H9 (cell line): ENCODE data around the gene PLXNB2. TPM values are rescaled to one million over a fixed set of nuclear protein-coding genes. Genes with fewer than 3 reads are reported as not detected.

Experiments
- DNase-seq: peaks from one replicate; pipeline ENCODE4 v3.0.0-alpha.2; 2017
- H2AFZ ChIP-seq: one replicate; pipeline ENCODE4 v1.6.1; 2013; ENCODE audit warnings: mild to moderate bottlenecking, low read length, control low read depth, moderate library complexity
- H2AK5ac ChIP-seq: 2 replicates; pipeline ENCODE4 v1.6.1; 2013; ENCODE audit warnings: low read length, control low read depth, mixed read lengths; ENCODE audit not compliant: insufficient read length
- H2BK120ac ChIP-seq: one replicate; pipeline ENCODE4 v1.6.1; 2013; ENCODE audit warnings: low read depth, mild to moderate bottlenecking, low read length, control low read depth, inconsistent platforms; ENCODE audit not compliant: poor library complexity, severe bottlenecking
- H2BK12ac ChIP-seq: 2 replicates; pipeline ENCODE4 v1.6.1; 2013; ENCODE audit warnings: low read length, control low read depth, mixed read lengths, low read depth; ENCODE audit not compliant: insufficient read length
- H2BK15ac ChIP-seq: 2 replicates; pipeline ENCODE4 v1.6.1; 2013; ENCODE audit warnings: low read depth, low read length, control low read depth
- H2BK20ac ChIP-seq: one replicate; pipeline ENCODE4 v1.6.1; 2013; ENCODE audit warnings: low read depth, mild to moderate bottlenecking, low read length, control low read depth, inconsistent platforms; ENCODE audit not compliant: poor library complexity, severe bottlenecking
- H2BK5ac ChIP-seq: 2 replicates; pipeline ENCODE4 v1.6.1; 2013; ENCODE audit warnings: low read length, control low read depth, mixed read lengths; ENCODE audit not compliant: insufficient read length
- H3K14ac ChIP-seq: 2 replicates; pipeline ENCODE4 v1.6.1; 2013; ENCODE audit warnings: low read length, control low read depth; ENCODE audit not compliant: insufficient read depth
- H3K18ac ChIP-seq: 2 replicates; pipeline ENCODE4 v1.6.1; 2013; ENCODE audit warnings: low read depth, mild to moderate bottlenecking, mixed read lengths, low read length, control low read depth; ENCODE audit not compliant: insufficient read length
- H3K23ac ChIP-seq: 2 replicates; pipeline ENCODE4 v1.6.1; 2013; ENCODE audit warnings: low read length, control low read depth, mixed read lengths, low read depth; ENCODE audit not compliant: insufficient read length
- H3K23me2 ChIP-seq: 2 replicates; pipeline ENCODE4 v1.6.1; 2013; ENCODE audit warnings: low read depth, mild to moderate bottlenecking, mixed read lengths, low read length, control low read depth; ENCODE audit not compliant: insufficient read length, poor library complexity, severe bottlenecking
- H3K27ac ChIP-seq: 2 replicates; pipeline ENCODE4 v1.5.1; 2013; ENCODE audit warnings: low read length, control low read depth, mixed read lengths, low read depth; ENCODE audit not compliant: insufficient read length
- H3K27me3 ChIP-seq: 2 replicates; pipeline ENCODE4 v1.6.1; 2013; ENCODE audit warnings: low read length, control low read depth, inconsistent platforms; ENCODE audit not compliant: insufficient read depth
- H3K4ac ChIP-seq: 2 replicates; pipeline ENCODE4 v1.6.1; 2013; ENCODE audit warnings: low read depth, mild to moderate bottlenecking, control low read depth, inconsistent platforms, low read length, moderate library complexity
- H3K4me1 ChIP-seq: 2 replicates; pipeline ENCODE4 v1.6.1; 2013; ENCODE audit warnings: low read length, control low read depth, inconsistent platforms; ENCODE audit not compliant: insufficient read depth
- H3K4me2 ChIP-seq: 2 replicates; pipeline ENCODE4 v1.6.1; 2013; ENCODE audit warnings: low read length, control low read depth, mixed read lengths; ENCODE audit not compliant: insufficient read length, insufficient read depth
- H3K56ac ChIP-seq: 2 replicates; pipeline ENCODE4 v1.6.1; 2013; ENCODE audit warnings: low read depth, mild to moderate bottlenecking, mixed read lengths, low read length, control low read depth; ENCODE audit not compliant: insufficient read length
- H3K79me1 ChIP-seq: 2 replicates; pipeline ENCODE4 v1.6.1; 2013; ENCODE audit warnings: low read depth, mild to moderate bottlenecking, moderate library complexity, low read length, control low read depth, inconsistent platforms; ENCODE audit not compliant: insufficient read depth, poor library complexity, severe bottlenecking
- H3K79me2 ChIP-seq: 2 replicates; pipeline ENCODE4 v1.6.1; 2013; ENCODE audit warnings: low read length, control low read depth, inconsistent platforms; ENCODE audit not compliant: insufficient read depth
- H3K9ac ChIP-seq: 2 replicates; pipeline ENCODE4 v1.6.1; 2013; ENCODE audit warnings: low read length, control low read depth, mixed read lengths; ENCODE audit not compliant: insufficient read length; ENCODE audit errors: extremely low read depth
- H3K9me3 ChIP-seq: one replicate; pipeline ENCODE4 v1.6.1; 2013; ENCODE audit warnings: low read depth, low read length, inconsistent platforms; ENCODE audit not compliant: control insufficient read depth
- H3T11ph ChIP-seq: one replicate; pipeline ENCODE4 v1.6.1; 2013; ENCODE audit warnings: mild to moderate bottlenecking, low read length, control low read depth, inconsistent platforms
- H4K20me1 ChIP-seq: one replicate; pipeline ENCODE4 v1.6.1; 2013; ENCODE audit not compliant: control insufficient read depth, insufficient read length, insufficient read depth
- H4K5ac ChIP-seq: 2 replicates; pipeline ENCODE4 v1.6.1; 2013; ENCODE audit warnings: low read depth, mild to moderate bottlenecking, mixed read lengths, low read length, control low read depth; ENCODE audit not compliant: insufficient read length
- H4K8ac ChIP-seq: replicated peaks from 2 replicates; pipeline ENCODE4 v1.6.1; 2013; ENCODE audit warnings: low read length, control low read depth, mixed read lengths, low read depth; ENCODE audit not compliant: insufficient read length
- H4K91ac ChIP-seq: 2 replicates; pipeline ENCODE4 v1.6.1; 2013; ENCODE audit warnings: low read depth, mild to moderate bottlenecking, moderate library complexity, mixed read lengths, low read length, control low read depth; ENCODE audit not compliant: insufficient read length
- H3K27ac Mint-ChIP-seq, 3 experiments: 2 replicates in 2 of 3; 3 replicates in 1 of 3; pipeline ENCODE4 v1.8.0; 2020 to 2021; ENCODE audit warnings: mixed read lengths in 3 of 3, mild to moderate bottlenecking in 1 of 3, moderate library complexity in 1 of 3
- H3K27me3 Mint-ChIP-seq: 2 replicates; pipeline ENCODE4 v1.8.0; 2021; ENCODE audit warnings: low read depth, mild to moderate bottlenecking, moderate library complexity, mixed read lengths
- H3K36me3 Mint-ChIP-seq, 3 experiments: 2 replicates in 2 of 3; 3 replicates in 1 of 3; pipeline ENCODE4 v1.8.0; 2020 to 2021; ENCODE audit warnings: low read depth in 3 of 3, mixed read lengths in 3 of 3; ENCODE audit not compliant: insufficient read depth in 1 of 3
- H3K4me1 Mint-ChIP-seq, 2 experiments: 2 replicates each; pipeline ENCODE4 v1.8.0; 2020; ENCODE audit warnings: mixed read lengths in 2 of 2
- H3K4me3 Mint-ChIP-seq, 2 experiments: 2 replicates in 1 of 2; 3 replicates in 1 of 2; pipeline ENCODE4 v1.8.0; 2020 to 2021; ENCODE audit warnings: mild to moderate bottlenecking in 2 of 2, mixed read lengths in 2 of 2, moderate library complexity in 1 of 2
- H3K9me3 Mint-ChIP-seq, 2 experiments: 2 replicates in 1 of 2; 3 replicates in 1 of 2; pipeline ENCODE4 v1.8.0; 2020; ENCODE audit warnings: mild to moderate bottlenecking in 2 of 2, mixed read lengths in 2 of 2, moderate library complexity in 1 of 2
- WGBS: extraction: QIAGEN DNeasy Blood & Tissue Kit; methylation state at CpG from one replicate; pipeline ENCODE4 v1.1.7; 2013; ENCODE audit warnings: missing lambda C conversion rate, low lambda C conversion rate, mixed read lengths; ENCODE audit not compliant: insufficient read length; ENCODE audit errors: extremely low coverage; 5-methylcytosine and 5-hydroxymethylcytosine counted together
- total RNA-seq: library from RNA; stranded (reverse); gene quantifications from 2 replicates; pipeline ENCODE4 v1.2.1, GENCODE V29; 2021
- TF ChIP-seq, protein P1 (sequence below): fragments of 200-600 bp; sonication (generic); conservative IDR thresholded peaks from 3 replicates; pipeline ENCODE4 v1.8.0; 2021; ENCODE audit warnings: antibody characterized with exemption, mild to moderate bottlenecking

PLXNB2 gene
- total RNA-seq, 1 experiment from 2014 or later: 87.6 TPM

DNA sequence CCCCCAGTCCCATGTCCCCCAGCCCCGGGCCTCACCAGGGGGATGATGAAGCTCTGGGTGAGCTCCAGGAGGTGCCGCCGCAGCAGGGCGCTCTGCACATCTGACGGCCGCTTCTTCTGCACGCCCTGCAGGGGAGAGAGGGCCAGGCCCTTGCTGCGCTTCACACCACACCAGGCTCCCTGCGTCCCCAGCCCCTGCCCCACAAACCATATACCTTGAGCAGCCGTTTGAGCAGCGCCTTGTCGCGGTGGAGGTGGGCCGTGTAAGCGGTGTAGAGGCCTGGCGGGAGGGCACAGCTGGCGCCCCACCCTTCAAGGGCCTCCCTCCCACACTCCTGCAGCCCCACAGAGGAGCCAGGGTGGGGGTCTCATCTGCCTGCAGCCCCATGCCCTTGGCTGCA lies 6.2 kb upstream of the PLXNB2 start:
- H3K14ac ChIP-seq: no peak overlapping the region
- H2BK20ac ChIP-seq: no peak overlapping the region
- H2BK12ac ChIP-seq: no peak overlapping the region
- no peak overlapping the region for H3K9ac ChIP-seq
- H3K79me1 ChIP-seq: no peaks in the 10 kb centered on the region
- Mint-ChIP-seq H3K27me3 (peaks cover 7% of the 10 kb centered on the region), H3K27ac (no peak overlapping the region), H3K36me3 (no peaks in the 10 kb centered on the region; a peak in 1 of 7 replicates), H3K4me3 (no peak overlapping the region), H3K9me3 (no peaks in the 10 kb centered on the region), H3K4me1 (peaks cover 9 to 10% of the 10 kb centered on the region in 2 experiments)
- no peak overlapping the region for H3K4ac ChIP-seq
- no peak overlapping the region for H2BK120ac ChIP-seq
- H4K91ac ChIP-seq: no peak overlapping the region
- DNase-seq: no peak
- H4K20me1 ChIP-seq: peaks cover 2% of the 10 kb centered on the region
- no peak overlapping the region for H2AK5ac ChIP-seq
- no peak overlapping the region for H3K23ac ChIP-seq
- no peaks in the 10 kb centered on the region for H3K23me2 ChIP-seq
- H4K5ac ChIP-seq: no peak overlapping the region
- no peak overlapping the region for H3K4me2 ChIP-seq
- no peaks in the 10 kb centered on the region for H3K79me2 ChIP-seq
- TF ChIP-seq, protein P1, sequence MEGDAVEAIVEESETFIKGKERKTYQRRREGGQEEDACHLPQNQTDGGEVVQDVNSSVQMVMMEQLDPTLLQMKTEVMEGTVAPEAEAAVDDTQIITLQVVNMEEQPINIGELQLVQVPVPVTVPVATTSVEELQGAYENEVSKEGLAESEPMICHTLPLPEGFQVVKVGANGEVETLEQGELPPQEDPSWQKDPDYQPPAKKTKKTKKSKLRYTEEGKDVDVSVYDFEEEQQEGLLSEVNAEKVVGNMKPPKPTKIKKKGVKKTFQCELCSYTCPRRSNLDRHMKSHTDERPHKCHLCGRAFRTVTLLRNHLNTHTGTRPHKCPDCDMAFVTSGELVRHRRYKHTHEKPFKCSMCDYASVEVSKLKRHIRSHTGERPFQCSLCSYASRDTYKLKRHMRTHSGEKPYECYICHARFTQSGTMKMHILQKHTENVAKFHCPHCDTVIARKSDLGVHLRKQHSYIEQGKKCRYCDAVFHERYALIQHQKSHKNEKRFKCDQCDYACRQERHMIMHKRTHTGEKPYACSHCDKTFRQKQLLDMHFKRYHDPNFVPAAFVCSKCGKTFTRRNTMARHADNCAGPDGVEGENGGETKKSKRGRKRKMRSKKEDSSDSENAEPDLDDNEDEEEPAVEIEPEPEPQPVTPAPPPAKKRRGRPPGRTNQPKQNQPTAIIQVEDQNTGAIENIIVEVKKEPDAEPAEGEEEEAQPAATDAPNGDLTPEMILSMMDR: no peak
- no peak overlapping the region for H2AFZ ChIP-seq
- no peak overlapping the region for H2BK15ac ChIP-seq
- H3K56ac ChIP-seq: no peak overlapping the region
- no CpG with 5 or more reads among the region's 17 CpGs for WGBS
- H3K4me1 ChIP-seq: no peaks in the 10 kb centered on the region; the same call in 1 of the 2 replicates
- no peak overlapping the region for H3T11ph ChIP-seq
- H4K8ac ChIP-seq: no peak overlapping the region
- H3K18ac ChIP-seq: no peak overlapping the region
- H3K9me3 ChIP-seq: no peaks in the 10 kb centered on the region
- H2BK5ac ChIP-seq: no peak overlapping the region
- no peak overlapping the region for H3K27ac ChIP-seq
- H3K27me3 ChIP-seq: no peaks in the 10 kb centered on the region
